K562 (cell line): ENCODE measurements around the gene TBX6. TPM values are rescaled to one million over a fixed set of nuclear protein-coding genes. Genes with fewer than 3 reads are reported as not detected.
A peak's percentile ranks its signal among the peaks of the same experiment; 100 is the strongest.

Experiments used
- ATAC-seq: fragments of 200-7000 bp; cut with Tn5 transposase; 3 replicates; pipeline ENCODE4 v1.9.1; 2020; ENCODE audit warnings: moderate library complexity
- BruUV-seq: library from RNA; stranded (reverse); fragments of 400-500 nt; replicated peaks from 2 replicates; lab custom pipeline; 2021; lab: Mats Ljungman, UMichigan
- CTCF ChIA-PET: fragments of 300-600 bp; formaldehyde crosslinking; extraction: SDS; loops from one replicate; lab custom pipeline; 2021; ENCODE audit warnings: low intra/inter-chr PET ratio; lab: Yijun Ruan, JAX
- POLR2A ChIA-PET: fragments of 300-600, 350-650 bp; sonication (Branson Sonifier 250); formaldehyde crosslinking; extraction: SDS; loops from one replicate; lab custom pipeline; 2021; ENCODE audit warnings: antibody characterized with exemption, inconsistent platforms; lab: Yijun Ruan, JAX
- DNase-seq, 4 experiments: peaks; one replicate each; pipeline versions ENCODE4 v3.0.0 to v3.0.0-alpha.2; 2011 to 2018; ENCODE audit warnings: low spot score in 3 of 4, mixed read lengths in 3 of 4; ENCODE audit errors: extremely low read depth in 1 of 4
- FAIRE-seq: peaks from 2 replicates; lab custom pipeline; 2011; peaks lifted over from hg19 to GRCh38; lab: Jason Lieb, UNC
- H2AFZ ChIP-seq: 2 replicates; pipeline ENCODE4 v1.6.0; 2011; ENCODE audit warnings: low read depth, low read length, control low read depth, inconsistent platforms
- H3K27ac ChIP-seq: fragments of 200-600 bp; 3 replicates; pipeline ENCODE4 v1.8.0; 2011; ENCODE audit warnings: low read depth, mild to moderate bottlenecking, control low read depth, inconsistent platforms, low read length, moderate library complexity, mixed read lengths; ENCODE audit errors: extremely low read depth
- H3K27me3 ChIP-seq, 2 experiments: fragments of 300-600 bp in 1 of 2; 2 replicates in 1 of 2; 3 replicates in 1 of 2; pipeline versions ENCODE4 v1.6.0 to v1.8.0; 2011; ENCODE audit warnings: inconsistent platforms in 2 of 2, low read length in 2 of 2, mild to moderate bottlenecking in 1 of 2, mixed read lengths in 1 of 2, moderate library complexity in 1 of 2; ENCODE audit not compliant: control insufficient read depth in 2 of 2, insufficient read depth in 2 of 2
- H3K36me3 ChIP-seq: fragments of 300-600 bp; 3 replicates; pipeline ENCODE4 v1.8.0; 2011; ENCODE audit warnings: mild to moderate bottlenecking, low read length, inconsistent platforms; ENCODE audit not compliant: control insufficient read depth, insufficient read depth
- H3K4me1 ChIP-seq, 2 experiments: fragments of 200-600 bp in 1 of 2; replicated peaks in 1 of 2; 2 replicates in 1 of 2; 3 replicates in 1 of 2; pipeline versions ENCODE4 v1.5.1 to v1.8.0; 2011; ENCODE audit warnings: inconsistent platforms in 2 of 2, low read length in 2 of 2, mild to moderate bottlenecking in 1 of 2, mixed read lengths in 1 of 2, moderate library complexity in 1 of 2; ENCODE audit not compliant: control insufficient read depth in 2 of 2, insufficient read depth in 2 of 2
- H3K4me2 ChIP-seq: 2 replicates; pipeline ENCODE4 v1.6.1; 2011; ENCODE audit warnings: low read length, control low read depth, inconsistent platforms, mixed read lengths; ENCODE audit not compliant: insufficient read depth
- H3K4me3 ChIP-seq: fragments of 200-600 bp; sonication (generic), shearing (Covaris generic); 2 replicates; pipeline ENCODE4 v1.5.1; 2016; ENCODE audit warnings: control low read depth, inconsistent platforms
- H3K79me2 ChIP-seq: fragments of 200-600 bp; 3 replicates; pipeline ENCODE4 v1.8.0; 2011; ENCODE audit warnings: low read length, inconsistent platforms; ENCODE audit not compliant: control insufficient read depth, insufficient read depth
- H3K9ac ChIP-seq, 2 experiments: 2 replicates each; pipeline versions ENCODE4 v1.6.0 to v1.6.1; 2011; ENCODE audit warnings: low read depth in 2 of 2, low read length in 2 of 2, control low read depth in 1 of 2, inconsistent platforms in 1 of 2, mild to moderate bottlenecking in 1 of 2, mixed read lengths in 1 of 2; ENCODE audit not compliant: insufficient read depth in 1 of 2
- H3K9me1 ChIP-seq: one replicate; pipeline ENCODE4 v1.6.0; 2011; ENCODE audit warnings: inconsistent platforms, mild to moderate bottlenecking, low read length, moderate library complexity; ENCODE audit not compliant: control insufficient read depth, insufficient read depth
- H3K9me3 ChIP-seq: replicated peaks from 2 replicates; pipeline ENCODE4 v1.5.1; 2011; ENCODE audit warnings: low read depth, low read length, inconsistent platforms; ENCODE audit not compliant: control insufficient read depth, insufficient read depth
- H4K20me1 ChIP-seq: replicated peaks from 2 replicates; pipeline ENCODE4 v1.6.1; 2011; ENCODE audit warnings: low read length, inconsistent platforms, mixed read lengths; ENCODE audit not compliant: control insufficient read depth, insufficient read depth
- COPS2 ChIP-seq: fragments of 450-650 bp; conservative IDR thresholded peaks from 2 replicates; pipeline ENCODE4 v1.6.1; 2016; ENCODE audit warnings: mild to moderate bottlenecking, moderate library complexity
- ETV1 ChIP-seq: fragments of 450-650 bp; conservative IDR thresholded peaks from 2 replicates; pipeline ENCODE4 v1.6.1; 2016; ENCODE audit warnings: missing genetic modification characterization, control low read depth, low read depth, missing compliant biosample characterization
- KDM1A ChIP-seq, 2 experiments: fragments of 450-650 bp; IDR thresholded peaks; 2 replicates each; pipeline ENCODE4 v1.6.1; 2016; ENCODE audit warnings: mild to moderate bottlenecking in 2 of 2
- MBD2 ChIP-seq: sonication (generic); IDR thresholded peaks from 2 replicates; pipeline ENCODE4 v1.6.1; 2016; ENCODE audit warnings: low read depth, borderline replicate concordance
- MYBL2 ChIP-seq, 2 experiments: fragments of 450-650 bp in 1 of 2; sonication (generic) in 1 of 2; formaldehyde crosslinking in 1 of 2; IDR thresholded peaks; 2 replicates each; pipeline versions ENCODE4 v1.6.1 to v1.8.1; 2017 to 2022; ENCODE audit warnings: borderline replicate concordance in 1 of 2, inconsistent platforms in 1 of 2, low read depth in 1 of 2, mild to moderate bottlenecking in 1 of 2, missing genetic modification reagents in 1 of 2, moderate library complexity in 1 of 2
- NR1H2 ChIP-seq: sonication (generic); formaldehyde crosslinking; IDR thresholded peaks from 2 replicates; pipeline ENCODE4 v1.4.0; 2020; ENCODE audit warnings: mild to moderate bottlenecking, missing genetic modification reagents
- NR3C1 ChIP-seq: sonication (generic); formaldehyde crosslinking; IDR thresholded peaks from 2 replicates; pipeline ENCODE4 v1.8.1; 2022; ENCODE audit warnings: missing genetic modification reagents
- PYGO2 ChIP-seq: fragments of 450-650 bp; IDR thresholded peaks from 2 replicates; pipeline ENCODE4 v1.6.1; 2016; ENCODE audit warnings: mild to moderate bottlenecking, missing genetic modification characterization, moderate library complexity, missing compliant biosample characterization
- RBFOX2 ChIP-seq: fragments of 200-400 bp; formaldehyde crosslinking; IDR thresholded peaks from 2 replicates; pipeline ENCODE4 v1.6.1; 2017; ENCODE audit warnings: low read depth, mild to moderate bottlenecking, low read length, moderate library complexity
- TAF1 ChIP-seq: IDR thresholded peaks from 2 replicates; pipeline ENCODE4 v1.6.1; 2011; ENCODE audit warnings: mild to moderate bottlenecking, low read length, moderate library complexity; ENCODE audit not compliant: insufficient read depth, control insufficient read depth, severe bottlenecking; ENCODE audit errors: extremely low read depth
- TBP ChIP-seq: optimal IDR thresholded peaks from 2 replicates; pipeline ENCODE3; 2011; ENCODE audit warnings: low read depth, low read length, improper control_type of control experiment
- WGBS: fragments of 100-300 bp; shearing (Covaris generic); methylation state at CpG from one replicate; pipeline ENCODE4 v1.1.6; 2016; ENCODE audit warnings: low coverage, mixed read lengths; ENCODE audit not compliant: insufficient coverage; ENCODE audit errors: missing lambda C conversion rate; 5-methylcytosine and 5-hydroxymethylcytosine counted together
- in situ Hi-C: fragments of 300-500 bp; cut with MboI; formaldehyde crosslinking; loops from 4 replicates; pipeline ENCODE4 v1.15.0; 2018; ENCODE audit warnings: inconsistent platforms, mixed read lengths
- intact Hi-C: fragments of 100-400 bp; cut with micrococcal nuclease; formaldehyde crosslinking; loops from 2 replicates; pipeline ENCODE4 v1.14.2; 2022
- polyA plus RNA-seq, 8 experiments: library from polyadenylated mRNA; depleted of rRNA in 4 of 8; stranded (reverse) in 5 of 8; unstranded in 3 of 8; fragments of >200 nt; fragmentation: Nextera tagmentation in 2 of 8; fragmentation: Illumina TruSeq in 1 of 8; extraction: Ambion mirVana in 2 of 8; extraction: Trizol in 1 of 8; gene quantifications; 2 replicates each; pipeline versions ENCODE4 v1.2.1 to v1.2.3, GENCODE V29; 2011 to 2014; ENCODE audit warnings: inconsistent platforms in 1 of 8, missing spikeins in 1 of 8
- total RNA-seq, 7 experiments: library from RNA; depleted of rRNA in 6 of 7; stranded (reverse); fragments of >200 nt in 6 of 7; fragmentation: Illumina TruSeq in 2 of 7; extraction: Trizol in 2 of 7; gene quantifications; 2 replicates each; pipeline versions ENCODE4 v1.2.1 to v1.2.3, GENCODE V29; 2011 to 2021; ENCODE audit warnings: low replicate concordance in 1 of 7
- TF ChIP-seq, protein P1 (sequence below): sonication (generic); formaldehyde crosslinking; IDR thresholded peaks from 2 replicates; pipeline ENCODE4 v1.8.1; 2023; ENCODE audit warnings: mild to moderate bottlenecking, missing genetic modification reagents, moderate library complexity
- TF ChIP-seq, protein P2 (sequence below): fragments of 200-800 bp; sonication (Bioruptor generic); IDR thresholded peaks from 2 replicates; pipeline ENCODE4 v1.6.1; 2017; ENCODE audit warnings: missing genetic modification characterization, missing compliant biosample characterization

The TBX6 gene
- total and polyA plus RNA-seq, 9 of the 15 experiments (the other 6 are each of a cell fraction or from before 2014, with no cell fraction given) = 0.07 to 0.58 (median 0.11) TPM; not detected in 2

DNA sequence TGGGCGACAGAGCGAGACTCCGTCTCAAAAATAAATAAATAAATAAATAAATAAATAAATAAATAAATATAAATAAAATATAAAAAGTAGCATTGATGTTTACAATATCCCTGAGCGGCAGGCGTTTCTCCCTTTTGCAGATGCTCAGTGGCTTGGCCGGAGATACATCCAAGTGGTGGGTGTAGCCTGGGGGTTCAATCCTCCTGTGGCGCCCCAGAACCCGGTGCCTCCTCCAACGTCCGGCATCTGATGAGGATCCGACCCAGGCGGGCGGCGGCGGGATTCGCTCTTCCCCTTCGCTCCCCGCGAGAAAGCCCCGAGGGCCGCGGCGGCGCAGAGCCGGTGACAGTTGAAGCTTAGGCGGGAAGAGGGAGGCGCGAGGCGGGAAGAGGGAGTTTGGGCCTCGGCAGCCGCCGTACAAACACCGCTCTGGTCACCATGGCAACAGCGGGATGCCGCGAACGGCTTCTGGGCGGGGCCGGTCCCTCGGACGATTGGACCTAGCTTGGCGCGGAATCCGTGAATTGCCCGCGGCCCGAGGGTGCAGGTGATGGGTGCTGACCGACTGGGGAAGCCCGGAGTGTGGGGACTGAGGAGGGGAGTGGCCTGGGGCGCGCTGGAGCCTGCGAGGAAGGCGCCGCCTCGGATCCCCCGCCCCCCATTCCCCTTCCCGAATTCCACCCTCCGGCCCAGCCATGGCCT is 38.9 kb downstream of the TBX6 start:
- peak; percentile 84 for ATAC-seq
- Histone ChIP-seq H3K27me3 (no peaks in the 10 kb centered on the region), H3K9ac (peak overlapping the region; percentile 60 to 87), H3K9me3 (no peaks in the 10 kb centered on the region), H3K36me3 (0 out of 3 replicates have a peak, but pooled peaks cover 5% of the 10 kb centered on the region), H3K27ac (peak overlapping the region; percentile 87), H3K4me1 (peaks cover 19 to 32% of the 10 kb centered on the region in 2 experiments), H3K4me3 (peak overlapping the region; percentile 56), H2AFZ (peak overlapping the region; percentile 95), H3K9me1 (no peaks in the 10 kb centered on the region), H3K4me2 (peak overlapping the region; percentile 83), H4K20me1 (peaks cover 4% of the 10 kb centered on the region; the same call in 1 of the 2 replicates), H3K79me2 (peaks cover 14% of the 10 kb centered on the region; the same call in 2 of the 3 replicates)
- ChIA-PET CTCF (no interaction called here), POLR2A (interaction anchor here (0.6 to 1.5 kb wide), 10 partner anchors 12 to 255 kb away, joined by 3 to 13 read pairs (median 3); partner anchors contain the start of genes ALDOA, CORO1A and PPP4C)
- 6% methylated on average over 36 of the region's 58 CpGs for WGBS
- DNase-seq = peak; percentile 95 to 97 (median 96)
- in situ Hi-C loops = no loop called here
- intact Hi-C loops = no loop called here
- peak; percentile 90 for FAIRE-seq
- BruUV-seq = no TSS peak
- TF ChIP-seq TBP (peak; percentile 46), PYGO2 (tag) (no peak), KDM1A (IDR thresholded peaks at IDR 0.05) (peak in 1 of 2 experiments; percentile 21; a peak in 1 of 4 replicates), RBFOX2 (peak; percentile 86), MBD2 (peak; percentile 25; the same call in 1 of the 2 replicates), NR3C1 (CRISPR knock-in tag) (peak; percentile 67; the same call in 1 of the 2 replicates), MYBL2 (IDR thresholded peaks at IDR 0.05; ENCODE audit: low read depth) (peak; percentile 89), MYBL2 (CRISPR knock-in tag; IDR thresholded peaks at IDR 0.05; ENCODE audit: borderline replicate concordance) (peak; percentile 51; the same call in 1 of the 2 replicates), NR1H2 (0 out of 2 replicates have a peak, but pooled peaks have one; percentile 53), ETV1 (0 out of 2 replicates have a peak, but pooled peaks have one; percentile 24), COPS2 (no peak), TAF1 (peak; percentile 59)
- TF ChIP-seq, protein P1, sequence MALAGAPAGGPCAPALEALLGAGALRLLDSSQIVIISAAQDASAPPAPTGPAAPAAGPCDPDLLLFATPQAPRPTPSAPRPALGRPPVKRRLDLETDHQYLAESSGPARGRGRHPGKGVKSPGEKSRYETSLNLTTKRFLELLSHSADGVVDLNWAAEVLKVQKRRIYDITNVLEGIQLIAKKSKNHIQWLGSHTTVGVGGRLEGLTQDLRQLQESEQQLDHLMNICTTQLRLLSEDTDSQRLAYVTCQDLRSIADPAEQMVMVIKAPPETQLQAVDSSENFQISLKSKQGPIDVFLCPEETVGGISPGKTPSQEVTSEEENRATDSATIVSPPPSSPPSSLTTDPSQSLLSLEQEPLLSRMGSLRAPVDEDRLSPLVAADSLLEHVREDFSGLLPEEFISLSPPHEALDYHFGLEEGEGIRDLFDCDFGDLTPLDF (CRISPR knock-in tag) = peak; percentile 100
- TF ChIP-seq, protein P2, sequence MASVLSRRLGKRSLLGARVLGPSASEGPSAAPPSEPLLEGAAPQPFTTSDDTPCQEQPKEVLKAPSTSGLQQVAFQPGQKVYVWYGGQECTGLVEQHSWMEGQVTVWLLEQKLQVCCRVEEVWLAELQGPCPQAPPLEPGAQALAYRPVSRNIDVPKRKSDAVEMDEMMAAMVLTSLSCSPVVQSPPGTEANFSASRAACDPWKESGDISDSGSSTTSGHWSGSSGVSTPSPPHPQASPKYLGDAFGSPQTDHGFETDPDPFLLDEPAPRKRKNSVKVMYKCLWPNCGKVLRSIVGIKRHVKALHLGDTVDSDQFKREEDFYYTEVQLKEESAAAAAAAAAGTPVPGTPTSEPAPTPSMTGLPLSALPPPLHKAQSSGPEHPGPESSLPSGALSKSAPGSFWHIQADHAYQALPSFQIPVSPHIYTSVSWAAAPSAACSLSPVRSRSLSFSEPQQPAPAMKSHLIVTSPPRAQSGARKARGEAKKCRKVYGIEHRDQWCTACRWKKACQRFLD (CRISPR knock-in tag) = peak; percentile 82; the same call in 1 of the 2 replicates
